Measurements from ENCODE around the gene PHACTR1.
A peak's percentile ranks its signal among the peaks of the same experiment; 100 is the strongest.

The PHACTR1 gene

DNA sequence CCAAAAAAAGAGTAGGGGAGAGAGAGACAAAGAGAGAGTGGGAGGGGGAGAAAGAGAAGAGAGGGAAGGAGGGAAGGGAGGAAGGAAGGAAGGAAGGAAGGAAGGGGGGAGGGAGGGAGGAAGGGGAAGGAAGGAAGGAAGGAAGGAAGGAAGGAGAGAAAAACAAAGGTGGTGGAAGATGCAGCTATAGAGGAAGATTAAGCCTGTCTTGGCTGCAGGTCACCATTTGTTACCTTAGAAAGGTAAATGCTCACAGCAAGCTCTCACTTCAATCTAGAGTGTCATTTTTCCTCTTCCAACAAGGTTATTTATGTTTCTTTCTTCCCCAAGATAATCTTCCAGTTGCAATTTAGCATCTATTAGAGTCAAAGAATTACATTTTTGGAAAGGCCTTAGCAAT, 284.0 kb downstream of the PHACTR1 start:
- no peak for DNase-seq

DNA sequence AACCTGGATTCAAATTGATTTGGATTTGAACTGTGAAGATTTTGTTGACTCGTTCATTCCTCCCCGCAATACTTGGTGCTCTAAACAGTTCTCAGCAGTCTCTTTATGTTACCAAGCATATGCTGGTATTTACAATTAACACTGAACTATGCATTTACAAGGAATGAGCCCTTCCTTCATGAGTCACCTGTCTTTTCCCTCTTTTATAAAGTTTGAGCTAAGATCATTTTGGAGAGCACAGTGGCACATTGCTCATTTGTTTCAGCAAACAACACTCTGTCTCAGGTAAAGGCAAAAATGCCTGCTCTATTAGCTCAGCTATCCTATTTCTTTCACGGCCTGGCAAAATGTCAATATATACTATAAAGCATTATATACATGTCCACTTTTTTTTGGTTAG, 285.4 kb downstream of the PHACTR1 start:
- no peak for DNase-seq

DNA sequence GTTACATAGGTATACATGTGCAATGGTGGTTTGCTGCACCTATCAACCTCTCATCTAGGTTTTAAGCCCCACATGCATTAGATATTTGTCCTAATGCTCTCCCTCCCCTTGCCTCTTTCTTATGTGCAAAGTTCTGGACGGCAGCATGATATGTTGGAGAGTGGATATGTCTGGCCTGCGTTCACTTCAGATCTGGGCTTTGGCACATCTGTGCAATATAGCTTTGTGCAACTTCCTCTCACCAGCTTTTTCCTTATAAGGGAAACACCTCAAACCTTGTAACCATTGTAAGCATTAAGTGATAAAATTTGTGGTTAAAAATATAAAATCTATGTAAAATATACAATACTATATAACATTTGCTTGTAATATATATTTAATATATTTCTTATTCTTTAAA, 288.0 kb downstream of the PHACTR1 start:
- DNase-seq = no peak

DNA sequence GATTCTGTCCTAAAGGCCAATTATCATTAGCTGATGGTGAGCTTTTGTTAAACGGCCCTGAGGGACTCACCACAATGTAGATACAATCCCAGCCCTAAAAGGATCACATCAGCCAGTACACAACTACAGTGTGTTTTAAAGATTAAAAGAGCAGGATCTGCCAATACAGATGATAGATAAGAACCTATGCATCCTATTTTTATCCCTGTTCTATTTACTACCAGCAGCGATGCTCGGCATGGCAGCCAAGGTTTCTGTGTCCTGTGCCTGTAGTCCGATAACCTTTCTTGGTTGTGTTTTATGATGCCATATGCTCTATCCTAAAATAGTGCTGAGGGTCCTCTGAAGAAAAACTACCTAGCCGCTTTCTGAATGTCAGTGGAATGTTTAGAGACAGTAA, 289.4 kb downstream of the PHACTR1 start:
- no peak for DNase-seq

DNA sequence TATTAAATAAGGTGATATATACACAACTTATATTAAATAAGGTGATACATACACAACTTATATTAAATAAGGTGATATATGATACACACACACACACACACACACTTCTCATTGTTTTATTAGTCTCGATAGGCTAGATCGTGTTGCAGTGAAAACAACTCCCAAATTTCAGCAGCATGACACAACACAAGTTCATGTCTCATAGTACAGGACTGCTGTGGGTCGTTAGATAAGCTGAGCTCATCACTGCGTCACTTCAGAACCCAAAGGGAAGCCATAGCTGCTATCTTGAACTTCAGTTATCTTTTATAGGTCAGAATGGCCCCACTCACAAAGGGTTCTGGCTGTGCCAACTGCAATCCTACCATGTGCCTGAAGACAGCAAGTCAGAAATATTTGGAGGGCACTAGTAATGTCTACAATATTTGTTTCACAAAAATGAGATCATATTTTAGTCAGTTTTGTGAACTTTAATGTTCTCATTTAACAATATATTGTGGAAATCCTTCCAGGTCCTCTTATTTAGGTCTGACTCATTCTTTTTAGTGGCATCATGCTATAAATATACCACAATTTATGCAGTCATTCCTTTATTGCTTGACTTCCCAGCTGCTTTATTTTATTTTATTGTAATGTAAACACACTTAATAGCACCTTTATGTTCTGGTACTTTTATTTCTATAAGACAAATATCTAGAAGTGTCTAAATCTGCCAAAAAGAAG, 290.2 kb downstream of the PHACTR1 start:
- peak; percentile 28 for DNase-seq

DNA sequence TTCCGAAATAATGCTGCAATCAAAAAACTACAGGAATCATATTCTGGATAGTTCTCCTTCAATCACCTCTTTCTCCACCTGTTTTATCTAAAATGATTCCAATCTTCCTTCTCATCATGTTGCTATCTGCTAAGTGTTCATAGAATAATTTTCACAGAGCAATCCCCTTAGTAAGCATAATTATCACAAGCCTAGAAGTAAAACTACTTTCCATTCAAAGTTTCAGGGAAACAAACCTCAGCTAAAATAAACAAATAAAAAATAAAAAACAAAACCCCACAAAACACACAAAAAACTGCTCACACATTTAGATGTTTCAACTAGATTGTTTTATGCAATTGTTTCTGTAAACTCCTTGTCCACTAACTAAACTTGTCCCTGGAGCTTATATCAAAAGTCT, 291.2 kb downstream of the PHACTR1 start:
- no peak for DNase-seq

DNA sequence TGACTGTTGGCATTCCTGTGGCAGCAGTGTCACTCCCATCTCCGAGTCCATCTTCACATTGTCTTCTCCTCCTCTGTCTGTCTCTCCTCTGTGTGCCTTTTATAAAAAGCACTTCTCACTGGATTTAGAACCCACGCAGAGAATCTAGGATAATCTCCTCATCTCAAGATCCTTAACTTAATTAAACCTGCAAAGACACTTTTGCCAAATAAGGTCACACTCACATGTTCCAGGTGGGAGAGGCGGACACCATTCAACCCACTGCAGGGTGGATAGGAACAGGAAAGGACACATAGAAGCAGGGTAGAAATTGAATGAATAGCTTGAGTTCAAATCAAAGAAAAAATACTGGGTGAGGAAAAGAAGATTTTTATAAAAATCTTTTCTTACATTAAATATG, 292.5 kb downstream of the PHACTR1 start:
- DNase-seq = no peak

DNA sequence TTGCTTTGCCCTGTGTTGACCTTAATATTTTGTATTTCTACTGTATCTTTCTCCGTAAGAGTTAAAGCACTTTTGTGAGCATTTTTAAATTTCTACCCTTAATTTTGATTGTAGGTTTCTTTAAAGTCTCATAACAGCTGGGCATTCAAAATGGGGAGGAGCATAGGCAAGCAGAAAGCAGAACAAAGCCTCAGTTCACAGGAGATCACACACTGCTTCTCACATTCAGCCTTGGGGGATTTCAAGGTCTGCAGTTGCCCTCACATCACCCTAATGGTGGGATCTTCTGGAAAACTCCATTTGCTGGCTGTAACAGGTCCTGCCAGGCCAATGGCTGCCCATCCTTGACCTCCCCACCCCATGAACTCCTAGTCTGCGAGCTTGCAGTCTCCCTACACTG, 292.9 kb downstream of the PHACTR1 start:
- no peak for DNase-seq

DNA sequence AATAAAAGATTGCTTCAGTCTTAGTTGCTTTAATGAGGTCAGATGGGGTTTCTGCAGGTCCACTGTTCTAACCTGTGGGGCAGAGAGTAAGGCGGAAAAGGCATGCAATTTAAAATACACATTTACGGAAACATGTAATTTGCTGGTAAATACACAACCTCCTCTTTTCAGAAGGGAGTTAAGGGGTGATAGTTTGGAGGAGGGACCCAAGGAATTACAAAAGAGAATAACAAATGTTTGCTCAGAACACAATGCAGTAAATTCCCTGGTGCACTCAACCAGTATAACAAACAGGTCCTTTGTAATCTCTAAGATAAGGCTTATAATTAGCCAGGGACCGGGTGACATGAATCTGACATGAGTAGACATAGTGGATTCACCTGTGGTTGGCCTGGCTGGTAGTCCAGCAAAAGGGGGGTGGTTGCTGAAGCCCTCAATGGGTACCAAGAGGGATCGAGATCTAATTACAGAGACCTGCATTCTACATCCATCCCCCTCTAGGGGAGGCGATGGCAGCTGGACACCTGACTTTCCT, 295.1 kb downstream of the PHACTR1 start:
- no peak for DNase-seq

DNA sequence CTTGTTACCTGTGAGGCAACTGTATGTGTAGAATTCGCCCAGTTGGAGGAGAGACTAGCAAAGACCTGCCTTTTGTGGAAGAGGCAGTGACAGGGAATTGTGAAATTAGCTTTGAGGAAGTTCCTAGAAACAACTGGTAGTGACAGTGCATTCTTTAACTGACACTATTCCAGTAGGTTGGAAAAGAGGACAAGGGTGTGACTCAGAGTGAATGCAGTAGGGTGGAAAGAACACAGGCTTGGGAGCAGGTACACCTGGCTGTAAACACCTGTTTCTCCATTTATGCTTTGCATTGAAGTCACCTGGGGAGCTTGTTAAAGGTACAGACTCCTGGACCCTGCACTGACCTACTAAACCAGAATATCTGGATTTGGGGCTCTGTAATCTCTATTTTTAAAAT, 295.7 kb downstream of the PHACTR1 start:
- no peak for DNase-seq

DNA sequence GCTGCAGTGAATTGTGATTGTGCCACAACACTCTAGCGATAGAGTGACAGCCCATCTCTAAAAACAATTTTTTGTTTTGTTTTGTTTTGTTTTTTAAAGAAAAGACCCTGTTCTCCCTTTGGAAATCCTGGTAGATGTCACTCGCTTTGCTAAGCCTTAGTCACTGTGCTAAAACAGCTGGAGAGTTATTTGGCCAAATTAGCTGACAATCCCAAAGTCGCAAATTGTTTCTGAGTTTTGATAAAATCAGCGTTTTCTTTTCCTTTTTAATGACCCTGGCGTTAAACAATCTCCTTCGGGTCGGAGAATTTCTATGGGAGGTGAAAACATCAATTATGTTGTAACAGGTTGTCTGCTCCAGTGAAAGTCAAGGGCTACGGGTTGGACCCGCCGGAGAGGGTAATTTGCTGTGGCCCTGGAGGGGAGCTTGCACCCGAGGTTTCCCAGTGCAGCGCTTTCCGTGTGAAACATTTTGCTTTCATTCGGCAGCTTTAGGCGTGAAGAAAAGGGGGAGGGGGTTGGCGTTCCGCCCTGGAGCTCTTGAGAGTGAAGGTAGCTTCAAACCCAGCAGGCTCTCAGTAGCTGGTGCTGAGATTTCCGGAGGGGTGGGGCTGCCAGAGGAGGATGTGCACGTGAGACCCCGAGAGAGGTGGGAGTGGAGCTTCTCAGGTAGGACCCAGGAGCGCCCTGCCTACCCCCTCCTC, 296.6 kb downstream of the PHACTR1 start:
- DNase-seq = peak; percentile 4

DNA sequence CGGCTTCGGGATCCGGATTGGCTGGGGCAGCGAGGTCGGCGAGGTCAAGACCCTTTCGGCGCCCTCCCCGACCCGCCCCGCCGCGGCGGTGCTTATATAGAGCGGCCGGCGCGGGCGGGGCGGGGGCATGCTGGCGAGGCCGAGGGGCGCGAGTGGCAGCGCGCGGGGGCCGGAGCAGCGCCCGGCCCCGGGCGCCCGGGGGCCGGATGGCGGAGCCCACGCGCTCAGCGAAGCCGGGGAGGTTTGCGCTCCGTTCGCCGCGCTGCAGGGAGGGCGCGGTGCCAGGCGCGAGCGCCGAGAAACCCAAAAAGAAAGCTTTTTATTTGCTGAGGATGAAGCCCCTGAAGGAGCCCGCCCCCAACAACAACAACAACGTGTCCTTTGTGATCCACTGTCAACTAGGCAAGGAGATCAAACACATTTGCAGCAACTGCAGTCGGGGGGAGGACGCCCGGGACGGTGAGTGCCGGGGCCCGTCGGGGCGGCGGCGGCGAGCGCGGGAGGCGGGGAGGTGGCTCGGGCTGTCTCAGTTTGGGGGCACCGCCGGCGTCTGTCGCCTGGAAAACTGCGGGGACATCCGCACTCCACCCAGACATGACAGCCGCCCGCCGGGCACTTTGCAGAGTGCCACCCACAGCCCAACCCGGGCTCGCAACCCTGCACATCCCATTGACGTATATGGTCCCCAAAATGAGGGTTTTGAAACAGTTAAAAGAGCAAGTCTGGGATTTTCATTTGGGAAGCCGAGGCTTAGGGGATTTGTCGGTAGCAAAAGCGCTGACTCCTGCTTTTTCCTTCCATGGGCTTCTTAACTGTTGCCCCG, 297.3 kb downstream of the PHACTR1 start:
- no peak for DNase-seq

DNA sequence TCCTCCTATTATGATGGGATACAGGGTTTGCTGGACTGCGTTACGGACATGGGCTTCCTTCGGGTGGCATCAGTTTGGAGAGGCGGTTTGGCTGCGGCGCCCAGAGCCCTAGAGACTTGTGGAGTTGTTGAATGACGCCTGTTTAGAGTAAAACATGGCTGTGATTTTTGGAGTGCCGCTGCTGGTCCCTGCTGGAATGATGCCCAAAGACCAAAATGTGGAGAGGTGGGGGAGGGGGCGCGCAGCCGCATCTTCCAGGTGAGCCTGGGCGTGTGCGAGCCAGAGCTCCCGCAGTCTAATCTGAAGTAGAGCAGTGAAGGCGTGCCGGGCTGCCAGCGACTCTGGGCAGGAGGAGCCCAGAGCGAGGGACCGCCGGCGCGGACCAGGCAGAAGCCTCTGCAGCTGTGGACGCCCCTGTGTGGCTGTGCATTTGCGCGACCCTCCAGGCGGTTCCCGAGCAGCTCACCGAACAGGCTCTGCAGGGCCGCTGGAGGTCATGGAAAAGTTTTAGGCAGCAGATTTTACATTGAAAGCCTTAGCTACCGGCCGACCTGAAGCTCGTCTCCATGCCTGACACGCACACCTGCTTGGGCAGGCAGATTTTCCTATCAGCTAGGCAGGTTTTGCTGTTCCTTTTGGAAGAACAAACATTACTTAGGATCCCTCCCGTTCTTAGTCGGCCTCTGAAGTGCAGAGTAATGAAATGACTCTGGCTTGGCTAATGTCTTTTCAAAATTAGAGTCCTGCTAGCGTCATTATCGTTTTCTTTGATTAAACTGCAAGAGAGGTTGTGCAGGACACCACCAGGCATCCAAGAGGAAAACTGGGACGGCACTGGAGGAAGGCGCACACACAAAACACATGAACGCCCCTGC, 298.2 kb downstream of the PHACTR1 start:
- no peak for DNase-seq

DNA sequence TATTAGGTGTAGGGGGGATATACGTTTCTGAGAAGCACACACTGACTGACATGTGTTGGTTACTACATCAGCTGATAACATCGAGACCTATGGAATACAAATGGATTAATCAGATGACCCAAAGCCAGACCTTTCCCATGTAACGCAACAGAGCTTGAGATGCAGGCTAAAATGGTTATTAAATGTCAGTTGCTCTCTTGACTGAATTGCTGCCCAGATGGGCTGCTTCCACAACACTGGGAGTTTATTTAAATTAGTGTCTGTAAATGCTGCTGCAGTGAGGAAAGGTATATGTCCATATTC, 298.8 kb downstream of the PHACTR1 start:
- DNase-seq = no peak

DNA sequence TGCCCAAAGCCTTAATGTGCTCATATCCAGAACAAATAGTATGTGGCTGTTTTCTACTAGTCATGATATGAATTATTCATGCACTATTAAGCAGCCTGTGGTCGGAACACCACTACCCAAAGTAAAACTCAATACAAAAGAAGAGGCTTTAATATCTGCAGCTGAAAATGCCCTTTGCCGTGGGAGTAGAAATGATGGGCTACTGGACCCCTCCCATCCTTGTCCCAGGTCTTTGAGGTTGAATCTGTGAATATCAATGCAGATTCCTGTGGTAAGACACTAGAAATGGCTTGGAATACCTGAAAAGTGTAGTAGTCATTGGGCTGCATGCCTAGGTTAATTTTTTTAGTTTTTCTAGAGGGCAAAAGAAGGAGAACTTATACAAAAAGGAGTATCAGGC, 308.0 kb downstream of the PHACTR1 start:
- DNase-seq = no peak

DNA sequence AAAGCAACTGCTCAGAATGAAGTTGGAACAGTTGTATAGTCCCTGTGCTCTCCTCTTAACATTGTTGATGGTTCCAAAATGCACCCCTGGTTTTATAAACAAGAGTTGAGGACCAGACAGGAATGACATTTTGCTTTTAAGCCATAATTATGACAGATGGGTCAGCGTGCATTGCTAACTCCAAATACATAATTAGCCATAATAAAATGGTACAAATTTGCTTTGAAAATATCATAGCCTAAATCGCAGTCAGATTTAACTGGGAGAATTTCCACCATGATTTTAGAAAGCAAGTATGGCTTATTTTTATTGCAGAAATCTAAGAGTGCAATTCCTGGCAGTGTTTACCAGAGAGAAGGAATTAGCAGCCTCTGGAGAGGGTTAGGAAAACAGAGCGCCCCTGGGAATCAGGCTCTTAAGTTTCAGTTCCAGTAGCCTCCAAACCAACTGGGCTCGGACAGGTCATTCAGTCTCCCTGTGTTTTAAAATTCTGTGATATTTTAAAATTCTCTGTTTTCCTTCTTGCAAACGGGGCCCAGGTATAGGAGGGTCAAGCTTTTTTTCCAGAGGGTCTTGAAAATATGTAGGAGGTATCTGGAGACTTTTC, 309.4 kb downstream of the PHACTR1 start:
- DNase-seq = no peak

DNA sequence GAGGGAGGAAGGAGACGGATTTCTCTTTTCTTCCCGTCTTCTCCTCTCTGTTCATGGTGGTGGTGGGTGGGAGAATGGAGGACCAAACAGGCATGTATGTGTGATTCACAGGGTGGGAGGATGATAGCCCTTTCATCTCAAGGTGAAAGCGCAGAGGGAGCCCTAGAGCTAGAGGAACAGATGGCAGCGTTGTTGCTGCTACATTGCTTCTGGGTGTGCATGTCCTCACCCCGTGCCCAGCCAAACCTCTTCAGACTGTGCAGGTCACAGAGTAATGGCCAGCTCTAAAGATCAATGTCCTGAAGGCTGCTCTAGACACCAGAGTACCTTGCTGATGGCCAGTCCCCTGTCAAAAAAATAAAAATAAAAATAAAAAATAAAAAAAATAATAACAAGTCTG, 310.0 kb downstream of the PHACTR1 start:
- DNase-seq = no peak

DNA sequence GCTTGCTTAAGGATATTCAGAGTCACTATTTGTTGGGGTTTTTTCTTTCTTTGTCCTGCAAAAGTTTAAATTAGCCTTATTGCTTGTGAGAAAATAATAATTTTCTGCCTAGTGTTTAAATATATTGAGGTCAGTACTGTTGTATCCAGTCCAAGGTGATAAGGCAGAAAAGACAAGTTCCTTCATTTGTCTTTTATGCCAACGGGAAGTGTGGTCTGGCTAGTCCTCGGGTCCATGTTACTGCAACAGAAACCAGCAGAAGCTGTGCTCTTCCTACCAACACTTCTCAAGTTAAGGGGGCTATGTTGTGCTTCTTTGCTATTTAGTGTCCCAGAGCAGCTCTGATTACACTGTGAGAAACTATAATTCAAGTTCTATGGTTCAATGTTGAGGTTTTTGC, 310.6 kb downstream of the PHACTR1 start:
- no peak for DNase-seq

DNA sequence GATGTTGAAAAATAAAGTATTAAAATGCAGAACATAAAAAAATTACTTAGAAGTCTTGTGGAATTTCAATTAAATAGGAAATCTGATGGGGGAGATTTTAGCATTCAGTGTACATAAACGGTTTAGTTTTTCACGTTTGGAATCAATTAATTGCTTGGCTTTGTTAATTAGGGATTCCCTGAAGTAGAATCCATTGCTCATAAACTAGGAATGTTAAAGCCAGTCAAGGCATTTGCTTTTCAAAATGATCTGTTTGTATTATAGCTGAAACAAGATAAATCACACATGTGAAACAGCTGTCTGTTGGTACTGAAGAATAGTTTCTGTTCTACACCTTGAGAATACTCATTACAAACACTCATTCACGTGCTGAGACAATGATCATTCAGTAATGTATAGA, 313.8 kb downstream of the PHACTR1 start:
- no peak for DNase-seq

DNA sequence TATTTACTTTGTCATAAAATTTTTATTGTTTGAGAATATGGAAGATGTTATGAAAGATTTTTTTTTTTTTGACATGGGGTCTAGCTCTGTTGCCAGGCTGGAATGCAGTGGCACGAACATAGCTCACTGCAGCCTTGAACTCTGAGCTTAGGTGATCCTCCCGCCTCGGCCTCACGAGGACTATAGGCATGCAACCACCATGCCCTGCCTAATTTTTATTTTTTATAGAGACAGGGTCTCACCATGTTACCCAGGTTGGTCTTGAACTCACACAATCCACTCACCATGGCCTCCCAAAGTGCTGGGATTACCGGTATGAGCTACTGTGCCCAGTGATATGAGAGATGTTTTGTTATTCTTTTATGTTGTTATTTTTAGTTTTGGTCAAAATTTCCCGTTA, 316.0 kb downstream of the PHACTR1 start:
- no peak for DNase-seq

DNA sequence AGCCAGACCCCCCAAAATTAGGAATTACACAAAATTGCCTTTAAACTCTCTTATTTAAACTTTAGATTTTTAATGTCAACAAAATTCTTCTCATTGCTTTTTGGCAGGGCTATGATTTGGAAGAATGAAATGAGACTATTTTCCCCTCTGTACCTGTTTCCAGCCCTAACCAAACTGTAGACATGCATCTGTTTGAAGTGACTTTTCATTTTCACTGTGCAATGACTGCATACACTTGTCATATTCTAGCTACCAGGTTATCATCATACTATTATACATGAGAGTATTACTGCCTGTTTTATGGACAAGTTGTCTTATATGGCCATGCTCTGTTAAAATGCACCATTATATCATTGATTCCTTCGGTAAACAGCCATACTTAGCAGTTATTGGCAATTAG, 316.6 kb downstream of the PHACTR1 start:
- DNase-seq = no peak

DNA sequence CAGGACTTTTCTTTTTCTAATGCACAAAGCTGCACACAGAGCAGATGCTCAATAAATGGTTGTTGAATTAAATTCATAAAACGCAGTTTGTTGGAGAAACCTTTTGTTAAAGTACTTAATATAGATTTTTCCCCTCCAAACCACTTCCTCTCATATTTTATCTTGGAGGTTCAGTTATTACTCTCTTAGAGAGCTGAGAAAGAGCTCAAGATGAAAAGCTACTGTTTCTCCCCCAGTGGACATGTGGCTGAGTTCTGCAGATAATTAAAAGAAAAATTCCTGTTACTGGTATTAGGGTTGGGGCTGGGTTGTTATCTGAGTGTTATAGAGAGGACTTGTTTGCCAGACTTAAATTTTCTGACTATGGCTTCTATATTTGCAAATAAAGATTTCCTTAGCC, 317.7 kb downstream of the PHACTR1 start:
- DNase-seq = no peak

Measured in fibroblast of skin of back (primary cell).